GM12891 (cell line): ENCODE measurements around the gene R3HDML.

Experiments used
- DNase-seq: peaks from one replicate; pipeline ENCODE4 v3.0.0; 2011; ENCODE audit warnings: low spot score; ENCODE audit not compliant: insufficient read length
- FAIRE-seq: peaks from 2 replicates; lab custom pipeline; 2011; peaks lifted over from hg19 to GRCh38; lab: Jason Lieb, UNC
- PAX5 ChIP-seq: IDR thresholded peaks from 2 replicates; pipeline ENCODE4 v1.6.1; 2011; ENCODE audit warnings: low read length, moderate library complexity, mild to moderate bottlenecking; ENCODE audit not compliant: insufficient read depth, severe bottlenecking
- POLR2A ChIP-seq: IDR thresholded peaks from 2 replicates; pipeline ENCODE4 v1.6.1; 2011; ENCODE audit warnings: low read depth, low read length, control low read depth
- POLR2AphosphoS5 ChIP-seq: IDR thresholded peaks from 2 replicates; pipeline ENCODE4 v1.6.1; 2011; ENCODE audit warnings: low read depth, low read length, control low read depth
- POU2F2 ChIP-seq: IDR thresholded peaks from 2 replicates; pipeline ENCODE4 v1.6.1; 2011; ENCODE audit warnings: low read depth, mild to moderate bottlenecking, control low read depth, low read length, moderate library complexity
- SPI1 ChIP-seq: IDR thresholded peaks from 2 replicates; pipeline ENCODE4 v1.6.1; 2011; ENCODE audit warnings: low read depth, low read length, control low read depth
- TAF1 ChIP-seq: IDR thresholded peaks from 2 replicates; pipeline ENCODE4 v1.6.1; 2011; ENCODE audit warnings: low read depth, low read length, control low read depth

Gene R3HDML

GRCh38 chr20:44349349-44349748, 12.5 kb downstream of the R3HDML start:
- FAIRE-seq (no peak), DNase-seq (no peak)
- TF ChIP-seq SPI1 (no peak), POLR2AphosphoS5 (no peak), TAF1 (no peak), PAX5 (no peak), POU2F2 (no peak), POLR2A (no peak)

GRCh38 chr20:44350567-44350966, 13.7 kb downstream of the R3HDML start:
- DNase-seq (no peak), FAIRE-seq (no peak)
- TF ChIP-seq POLR2AphosphoS5 (no peak), PAX5 (no peak), SPI1 (no peak), POLR2A (no peak), POU2F2 (no peak), TAF1 (no peak)

- FAIRE-seq (no peak), DNase-seq (no peak)
- TF ChIP-seq POLR2A (no peak), POU2F2 (no peak), POLR2AphosphoS5 (no peak), TAF1 (no peak), SPI1 (no peak), PAX5 (no peak)
Observed at GRCh38 chr20:44354979-44355497, 18.2 kb downstream of the R3HDML start.

GRCh38 chr20:44355498-44356352, 18.9 kb downstream of the R3HDML start, which contains the start of gene HNF4A:
TSS of gene HNF4A (plus strand) at chr20:44355699. CDS start at chr20:44355805, 106 bp downstream.
- no peak for DNase-seq
- FAIRE-seq: no peak
- TF ChIP-seq POLR2AphosphoS5: no peak
- TF ChIP-seq SPI1: no peak
- TF ChIP-seq PAX5: no peak

GRCh38 chr20:44356353-44356723, 19.5 kb downstream of the R3HDML start:
- FAIRE-seq (no peak), DNase-seq (no peak)
- TF ChIP-seq PAX5: no peak
- no peak for TF ChIP-seq SPI1
- no peak for TF ChIP-seq POLR2A
- TF ChIP-seq POLR2AphosphoS5: no peak
- TF ChIP-seq POU2F2: no peak
- no peak for TF ChIP-seq TAF1

GRCh38 chr20:44357020-44357419, 20.2 kb downstream of the R3HDML start:
- TF ChIP-seq TAF1 (no peak), POLR2AphosphoS5 (no peak), PAX5 (no peak), POU2F2 (no peak), POLR2A (no peak), SPI1 (no peak)
- DNase-seq (no peak), FAIRE-seq (no peak)

- DNase-seq: no peak
- no peak for FAIRE-seq
- TF ChIP-seq SPI1 (no peak), PAX5 (no peak), TAF1 (no peak), POLR2A (no peak), POLR2AphosphoS5 (no peak), POU2F2 (no peak)
Observed at GRCh38 chr20:44357555-44358125, 20.8 kb downstream of the R3HDML start.

GRCh38 chr20:44358776-44359175, 21.9 kb downstream of the R3HDML start:
- TF ChIP-seq POLR2A (no peak), POLR2AphosphoS5 (no peak), TAF1 (no peak), PAX5 (no peak), POU2F2 (no peak), SPI1 (no peak)
- FAIRE-seq (no peak), DNase-seq (no peak)

- no peak for FAIRE-seq
- TF ChIP-seq POLR2AphosphoS5 (no peak), TAF1 (no peak), SPI1 (no peak), POU2F2 (no peak), PAX5 (no peak), POLR2A (no peak)
- DNase-seq: no peak
Observed at GRCh38 chr20:44360221-44360620, 23.4 kb downstream of the R3HDML start.

- FAIRE-seq (no peak), DNase-seq (no peak)
- no peak for TF ChIP-seq TAF1
- TF ChIP-seq SPI1: no peak
- TF ChIP-seq POLR2AphosphoS5: no peak
- TF ChIP-seq PAX5: no peak
Observed at GRCh38 chr20:44361021-44361420, 24.2 kb downstream of the R3HDML start.
